ENCODE results near the gene CEP104. TPM values are rescaled to one million over a fixed set of nuclear protein-coding genes. Genes with fewer than 3 reads are reported as not detected.
"Not testable (repeated sequence)": the region's sequence is repeated elsewhere in the genome, so short reads cannot be mapped to it uniquely, and the experiment has no call there.

Gene CEP104
- total RNA-seq, 1 experiment from 2014 or later: 17.5 TPM

- in situ Hi-C loops (cut with HindIII; ENCODE audit: low sequenced_read_pairs): no loop called here
- no peak for DNase-seq (ENCODE audit: low spot score)
These were observed 45.5 kb downstream of the CEP104 start for GRCh38 chr1:3811595-3811911.

- in situ Hi-C loops (cut with HindIII; ENCODE audit: low sequenced_read_pairs); DNase-seq (ENCODE audit: low spot score): not testable (repeated sequence)
These were observed 46.8 kb downstream of the CEP104 start for GRCh38 chr1:3810149-3810761.

DNA sequence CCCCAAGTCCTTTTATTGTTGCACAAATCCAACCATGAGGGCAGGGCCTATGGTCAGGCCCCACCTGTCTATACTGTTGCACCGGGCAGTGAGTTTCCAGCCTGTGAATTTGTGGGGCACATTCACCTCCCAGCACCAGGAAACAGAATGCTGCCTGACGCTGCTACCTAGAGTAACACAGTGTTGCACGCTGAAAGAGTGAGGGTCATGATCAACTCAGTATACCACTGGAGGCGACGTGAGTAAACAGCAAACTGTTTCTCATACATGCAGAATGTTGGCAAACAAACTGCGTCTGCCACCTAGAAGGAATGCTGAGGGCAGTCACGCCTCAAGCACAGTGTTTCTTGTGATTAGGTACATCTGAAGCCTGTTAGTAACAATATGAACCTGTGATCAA is 47.3 kb downstream of the CEP104 start:
- in situ Hi-C loops (cut with HindIII; ENCODE audit: low sequenced_read_pairs): no loop called here
- DNase-seq (ENCODE audit: low spot score): no peak

DNA sequence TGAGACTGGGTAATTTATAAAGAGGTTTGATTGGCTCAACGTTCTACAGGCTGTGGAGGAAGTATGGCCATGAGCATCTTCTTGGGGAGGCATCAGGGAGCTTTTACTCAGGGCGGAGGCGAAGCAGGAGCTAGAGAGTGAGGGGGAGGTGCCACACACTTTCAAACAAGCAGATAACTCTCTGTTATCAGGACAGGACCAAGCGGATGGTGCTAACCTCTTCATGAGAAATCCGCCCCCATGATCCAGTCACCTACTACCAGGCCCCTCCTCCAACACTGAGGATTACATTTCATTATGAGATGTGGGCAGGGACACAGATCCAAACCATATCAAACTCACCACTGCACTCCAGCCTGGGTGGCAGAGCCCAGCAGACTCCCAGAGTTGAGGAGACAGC is 49.2 kb downstream of the CEP104 start:
- in situ Hi-C loops (cut with HindIII; ENCODE audit: low sequenced_read_pairs): no loop called here
- no peak for DNase-seq (ENCODE audit: low spot score)

- in situ Hi-C loops (cut with HindIII; ENCODE audit: low sequenced_read_pairs): no loop called here
- DNase-seq (ENCODE audit: low spot score): no peak
These were observed 52.0 kb downstream of the CEP104 start for GRCh38 chr1:3805038-3805437.

- in situ Hi-C loops (cut with HindIII; ENCODE audit: low sequenced_read_pairs); DNase-seq (ENCODE audit: low spot score): not testable (repeated sequence)
These were observed 52.4 kb downstream of the CEP104 start for GRCh38 chr1:3804627-3804944.

DNA sequence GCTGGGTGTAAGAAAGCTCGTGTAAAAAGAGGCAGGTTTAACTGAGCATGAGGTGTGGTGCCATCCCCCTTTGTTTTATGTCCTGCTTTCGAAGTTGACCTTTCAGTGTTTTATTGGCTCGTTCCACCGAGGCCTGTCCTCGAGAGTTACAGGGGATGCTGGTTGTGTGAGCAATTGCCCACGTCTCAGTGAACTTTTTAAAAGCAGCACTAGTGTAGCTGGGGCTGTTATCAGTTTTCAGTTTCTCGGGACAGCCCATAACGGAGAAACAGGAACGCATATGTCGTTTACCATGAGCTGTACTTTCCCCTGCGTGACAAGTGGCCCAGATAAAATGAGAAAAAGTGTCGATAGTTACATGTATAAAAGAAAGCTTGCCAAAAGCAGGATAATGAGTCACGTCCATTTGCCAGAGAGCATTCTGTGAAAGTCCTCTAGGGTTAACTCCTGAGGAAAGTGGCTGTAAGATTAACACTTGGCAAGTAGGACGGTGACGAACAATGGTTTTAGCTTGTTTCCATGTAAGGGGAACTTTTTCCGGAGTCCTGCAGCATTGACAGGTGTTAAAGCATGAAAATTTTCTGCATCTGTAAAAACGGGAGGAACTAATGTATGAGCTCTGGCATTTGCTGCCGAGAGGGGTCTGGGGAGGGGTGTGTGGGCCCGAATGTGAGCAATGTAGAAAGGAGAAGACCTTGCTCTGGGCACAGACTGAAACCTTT is 52.9 kb downstream of the CEP104 start:
- in situ Hi-C loops (cut with HindIII; ENCODE audit: low sequenced_read_pairs): no loop called here
- DNase-seq (ENCODE audit: low spot score): no peak

- in situ Hi-C loops (cut with HindIII; ENCODE audit: low sequenced_read_pairs); DNase-seq (ENCODE audit: low spot score): not testable (repeated sequence)
These were observed 56.2 kb downstream of the CEP104 start for GRCh38 chr1:3800795-3801194.

DNA sequence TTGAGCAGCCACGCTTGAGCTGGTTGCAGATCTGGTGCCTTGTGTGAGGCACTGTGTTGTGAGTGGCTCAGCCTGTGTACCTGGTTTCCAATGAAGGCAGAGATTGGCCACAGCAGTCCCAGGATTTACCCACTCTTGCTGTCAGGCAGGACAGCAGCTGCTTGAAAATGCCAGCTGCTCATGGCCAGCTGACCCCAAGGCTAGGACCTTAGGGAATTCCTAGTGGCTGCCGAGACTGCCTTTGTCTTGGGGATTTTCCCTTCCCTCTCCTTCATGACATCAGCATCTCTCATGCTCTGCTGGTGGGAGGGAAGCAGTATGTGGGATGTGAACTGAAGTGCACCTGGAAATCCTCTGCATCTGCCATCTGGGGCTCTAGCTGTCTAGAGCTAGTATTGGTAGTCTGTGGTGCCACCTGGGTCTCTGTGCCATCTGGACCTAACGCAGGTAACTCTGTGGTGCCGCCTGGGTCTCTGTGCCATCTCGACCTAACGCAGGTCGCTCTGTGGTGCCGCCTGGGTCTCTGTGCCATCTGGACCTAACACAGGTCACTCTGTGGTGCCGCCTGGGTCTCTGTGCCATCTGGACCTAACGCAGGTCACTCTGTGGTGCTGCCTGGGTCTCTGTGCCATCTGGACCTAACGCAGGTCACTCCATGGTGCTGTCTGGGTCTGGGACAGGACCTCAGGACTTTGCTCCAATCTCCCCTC is 56.9 kb downstream of the CEP104 start:
- DNase-seq (ENCODE audit: low spot score): peak; percentile 75
- in situ Hi-C loops (cut with HindIII; ENCODE audit: low sequenced_read_pairs): no loop called here

GRCh38 chr1:3796215-3797061 is 60.6 kb downstream of the CEP104 start, which contains the start of gene LRRC47:
Gene LRRC47 (minus strand): TSS chr1:3796498. CDS start chr1:3796476, 22 bp downstream.
- in situ Hi-C loops (cut with HindIII; ENCODE audit: low sequenced_read_pairs): no loop called here
- peak; percentile 93 for DNase-seq (ENCODE audit: low spot score)

- in situ Hi-C loops (cut with HindIII; ENCODE audit: low sequenced_read_pairs): no loop called here
- DNase-seq (ENCODE audit: low spot score): no peak
These were observed 61.4 kb downstream of the CEP104 start for GRCh38 chr1:3795453-3796214.

DNA sequence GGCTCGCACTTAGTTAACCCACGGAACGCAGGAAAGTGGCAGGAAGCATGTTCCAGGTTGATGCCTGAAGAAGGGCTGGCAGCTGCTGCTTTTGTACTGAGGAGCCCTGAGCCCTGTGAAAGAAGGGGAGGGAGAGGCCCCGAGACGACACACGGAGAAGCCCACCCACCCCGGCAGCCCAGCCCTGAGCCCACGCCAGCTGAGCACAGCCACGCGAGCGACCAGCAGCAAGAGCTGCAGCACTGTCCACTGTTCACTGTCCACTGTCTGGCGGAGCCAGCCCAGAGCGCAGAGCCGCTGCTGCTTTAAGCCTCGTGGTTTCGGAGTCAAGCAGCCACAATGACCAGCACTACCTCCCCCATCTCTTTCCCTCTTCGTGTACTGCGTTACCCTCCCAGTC is 66.1 kb downstream of the CEP104 start:
- DNase-seq (ENCODE audit: low spot score): no peak
- in situ Hi-C loops (cut with HindIII; ENCODE audit: low sequenced_read_pairs): no loop called here

- DNase-seq (ENCODE audit: low spot score): no peak
These were observed 66.5 kb downstream of the CEP104 start for GRCh38 chr1:3790500-3790923.

DNA sequence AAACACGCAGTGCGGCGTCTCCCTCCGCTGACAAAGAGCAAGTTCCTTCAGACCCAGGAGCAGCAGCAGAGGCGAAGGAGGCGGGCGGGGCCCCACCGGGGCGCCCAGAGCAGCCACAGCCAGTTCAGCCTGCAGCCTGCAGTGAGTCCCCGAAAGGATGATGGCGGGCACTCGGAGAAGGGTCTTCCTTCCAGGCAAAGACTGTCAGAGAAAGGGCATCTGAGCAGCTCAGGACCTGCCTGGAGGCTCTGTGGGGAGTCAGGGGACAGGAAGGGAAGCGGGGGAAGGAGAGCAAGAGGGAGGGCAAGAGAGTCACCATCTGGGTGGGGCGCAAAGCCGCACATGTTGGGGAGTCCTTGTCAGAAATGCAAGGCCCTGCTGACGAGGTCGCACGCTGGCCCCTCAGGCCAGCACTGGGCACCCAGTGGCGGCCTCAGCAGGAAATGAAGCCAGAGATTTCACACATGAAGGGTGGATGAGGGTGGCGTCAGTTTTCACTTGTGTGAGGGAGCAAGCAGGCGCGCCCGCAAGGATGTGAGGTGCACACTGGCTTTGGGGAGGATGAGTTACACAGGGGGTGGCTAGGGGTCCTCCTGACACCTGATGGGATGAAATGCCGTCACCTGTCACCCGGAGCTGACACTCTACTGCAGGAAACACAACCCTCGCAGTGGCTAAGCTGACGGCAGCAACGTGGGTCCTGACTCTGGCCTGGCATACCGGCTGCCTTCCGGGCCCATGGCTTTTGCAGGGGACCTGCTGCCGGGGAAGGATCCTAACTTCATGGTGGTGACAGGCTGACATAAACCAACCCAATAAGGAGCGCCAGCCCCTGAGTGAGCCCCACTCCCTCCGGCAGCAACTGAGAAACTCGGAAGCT is 67.3 kb downstream of the CEP104 start:
- in situ Hi-C loops (cut with HindIII; ENCODE audit: low sequenced_read_pairs): no loop called here

More at GRCh38 chr1:3790500-3790923, 66.5 kb downstream of the CEP104 start:
- in situ Hi-C loops (cut with HindIII; ENCODE audit: low sequenced_read_pairs): no loop called here

DNA sequence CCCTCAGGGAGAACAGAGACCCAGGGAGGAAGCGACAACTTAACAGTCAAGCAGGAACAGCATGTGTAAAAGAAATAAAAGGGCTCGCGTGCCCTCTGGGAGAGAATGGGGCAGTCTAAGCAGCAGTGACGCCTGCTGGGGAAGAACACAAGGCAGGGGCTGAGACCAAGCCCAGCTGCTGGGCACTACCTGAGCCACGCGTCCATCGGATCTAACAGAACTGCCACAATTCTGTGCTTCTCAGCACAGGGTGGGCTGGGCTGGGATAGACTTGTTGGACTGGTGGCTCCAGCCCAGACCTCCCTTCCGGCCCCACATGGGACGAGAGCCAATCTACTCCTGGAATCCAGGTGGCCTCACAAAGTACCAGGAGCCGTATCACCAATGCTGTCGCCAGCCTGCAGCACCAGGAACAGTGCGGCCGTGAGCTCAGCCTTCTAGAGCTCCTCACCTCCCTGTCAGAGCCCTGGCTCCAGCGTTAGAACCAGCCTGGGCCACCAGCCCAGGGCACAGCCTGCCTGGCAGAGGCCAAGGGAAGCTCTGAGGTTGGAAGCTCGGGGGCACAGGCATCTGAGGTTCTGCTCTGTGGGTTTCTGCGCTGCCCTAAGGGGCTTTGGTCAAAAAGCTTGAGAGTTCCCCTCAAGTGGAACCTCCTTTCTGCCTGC is 68.1 kb downstream of the CEP104 start:
- in situ Hi-C loops (cut with HindIII; ENCODE audit: low sequenced_read_pairs): no loop called here
- DNase-seq (ENCODE audit: low spot score): peak; percentile 71

More for the DNA sequence above, 67.3 kb downstream of the CEP104 start:
- DNase-seq (ENCODE audit: low spot score): no peak

DNA sequence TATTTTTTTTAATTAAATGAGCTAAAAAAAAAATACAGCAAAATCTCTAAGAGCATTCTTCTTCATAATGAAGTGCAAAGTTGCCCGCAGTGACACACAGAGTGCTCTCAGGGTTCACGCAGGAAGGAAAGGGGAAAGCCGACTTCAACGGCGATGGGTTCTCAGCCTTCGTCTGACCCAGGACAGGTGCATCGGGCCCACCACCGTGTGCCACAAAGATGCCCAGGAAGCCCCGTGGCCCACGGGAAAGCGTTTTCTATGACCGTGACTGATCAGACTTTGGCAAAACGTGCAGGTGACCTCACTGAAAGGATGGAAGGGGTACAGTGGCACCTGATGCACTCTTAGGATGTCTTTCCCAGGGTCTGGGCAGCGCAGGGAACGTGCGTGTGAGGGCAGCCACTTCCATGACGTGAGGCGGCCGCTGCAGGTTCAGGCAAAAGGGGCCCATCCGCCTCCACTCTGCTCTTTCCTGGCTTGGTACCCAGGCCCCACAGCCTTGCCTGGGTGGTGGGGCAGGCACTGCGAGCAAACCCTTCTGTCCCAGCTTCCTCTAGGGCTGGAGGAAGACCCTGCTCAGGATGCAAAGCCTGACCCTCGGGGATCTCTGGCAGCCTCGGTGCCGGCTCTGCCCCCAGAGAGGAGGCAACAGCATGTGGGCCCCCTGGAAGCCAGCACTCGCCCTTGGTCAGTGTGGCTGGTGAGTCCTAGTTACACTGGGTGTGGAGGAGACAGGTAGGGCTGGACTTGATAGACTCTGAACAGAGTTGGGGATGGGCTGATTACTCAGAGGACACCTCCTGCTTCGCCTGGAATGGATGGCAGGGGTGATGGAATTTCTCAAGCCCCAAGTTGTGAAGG is 69.0 kb downstream of the CEP104 start:
- in situ Hi-C loops (cut with HindIII; ENCODE audit: low sequenced_read_pairs): no loop called here
- no peak for DNase-seq (ENCODE audit: low spot score)

GRCh38 chr1:3787349-3787715 is 69.7 kb downstream of the CEP104 start:
- no peak for DNase-seq (ENCODE audit: low spot score)
- in situ Hi-C loops (cut with HindIII; ENCODE audit: low sequenced_read_pairs): no loop called here

Measured in G401 (cell line).